Measurements from ENCODE around the gene CLDN6. TPM values are rescaled to one million over a fixed set of nuclear protein-coding genes. Genes with fewer than 3 reads are reported as not detected.

CLDN6 gene
- total and polyA plus RNA-seq, 8 donors, result 2.3 to 140 (median 113) TPM; not detected in 1

DNA sequence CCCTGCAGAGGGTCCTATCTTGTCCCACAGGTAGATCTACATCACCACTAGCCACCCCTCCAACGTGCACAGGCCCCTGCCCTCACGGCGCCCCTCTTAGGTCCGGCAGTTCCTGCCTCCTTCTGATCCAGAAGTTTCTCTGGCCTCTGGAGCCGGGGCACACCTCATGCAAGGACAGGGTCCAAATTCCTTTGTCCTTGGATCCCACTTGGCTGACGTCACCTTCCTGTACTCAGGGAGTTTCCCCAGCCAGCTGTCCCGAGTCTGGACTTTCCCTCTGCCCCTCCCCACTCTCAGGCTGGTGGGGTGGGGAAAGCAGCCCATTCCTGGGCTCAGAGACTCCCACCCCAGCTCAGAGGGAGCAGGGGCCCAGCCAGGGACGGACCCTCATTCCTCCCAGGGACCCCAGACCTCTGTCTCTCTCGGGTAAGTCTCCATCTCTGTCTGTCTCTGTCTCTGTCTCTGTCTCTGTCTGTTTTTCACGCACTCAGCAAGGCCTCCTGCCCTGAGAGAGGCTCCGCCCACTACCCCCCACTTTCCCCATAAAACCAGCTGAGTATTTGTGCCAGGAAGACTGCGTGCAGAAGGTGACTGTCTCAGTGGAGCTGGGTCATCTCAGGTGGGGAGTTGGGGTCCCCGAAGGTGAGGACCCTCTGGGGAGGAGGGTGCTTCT lies 47.2 kb upstream of the CLDN6 start, which contains the start of gene IL32:
Gene IL32, plus strand, starts transcription at position 572 of the 673 bp plus-strand sequence. CDS start 172 bp downstream, outside the sequence.
- Histone ChIP-seq H3K36me3 (peaks cover 0 to 12% of the 10 kb centered on the region in 2 donors), H3K27me3 (no peaks in the 10 kb centered on the region), H3K9me3 (no peaks in the 10 kb centered on the region), H3K4me1 (peaks cover 9 to 64% of the 10 kb centered on the region in 2 donors), H3K4me3 (peak within 1 kb of the TSS; percentile 18 to 56), H3K27ac (peak within 1 kb of the TSS; percentile 68 to 82)
- TF ChIP-seq, protein P1, sequence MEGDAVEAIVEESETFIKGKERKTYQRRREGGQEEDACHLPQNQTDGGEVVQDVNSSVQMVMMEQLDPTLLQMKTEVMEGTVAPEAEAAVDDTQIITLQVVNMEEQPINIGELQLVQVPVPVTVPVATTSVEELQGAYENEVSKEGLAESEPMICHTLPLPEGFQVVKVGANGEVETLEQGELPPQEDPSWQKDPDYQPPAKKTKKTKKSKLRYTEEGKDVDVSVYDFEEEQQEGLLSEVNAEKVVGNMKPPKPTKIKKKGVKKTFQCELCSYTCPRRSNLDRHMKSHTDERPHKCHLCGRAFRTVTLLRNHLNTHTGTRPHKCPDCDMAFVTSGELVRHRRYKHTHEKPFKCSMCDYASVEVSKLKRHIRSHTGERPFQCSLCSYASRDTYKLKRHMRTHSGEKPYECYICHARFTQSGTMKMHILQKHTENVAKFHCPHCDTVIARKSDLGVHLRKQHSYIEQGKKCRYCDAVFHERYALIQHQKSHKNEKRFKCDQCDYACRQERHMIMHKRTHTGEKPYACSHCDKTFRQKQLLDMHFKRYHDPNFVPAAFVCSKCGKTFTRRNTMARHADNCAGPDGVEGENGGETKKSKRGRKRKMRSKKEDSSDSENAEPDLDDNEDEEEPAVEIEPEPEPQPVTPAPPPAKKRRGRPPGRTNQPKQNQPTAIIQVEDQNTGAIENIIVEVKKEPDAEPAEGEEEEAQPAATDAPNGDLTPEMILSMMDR (IDR thresholded peaks at IDR 0.05), result no peak
- intact Hi-C loops (cut with DNase I), result no loop called here
- peak; percentile 79 for ATAC-seq
- DNase-seq, result peak in 2 of 4 donors; percentile 49 to 83

GRCh38 chr16:3063625-3064386 lies 45.8 kb upstream of the CLDN6 start:
- Histone ChIP-seq H3K9me3 (no peaks in the 10 kb centered on the region), H3K27me3 (no peaks in the 10 kb centered on the region), H3K36me3 (peaks cover 0 to 7% of the 10 kb centered on the region in 2 donors), H3K27ac (no peak overlapping the region), H3K4me3 (no peak overlapping the region), H3K4me1 (peaks cover 15 to 70% of the 10 kb centered on the region in 2 donors)
- no peak for DNase-seq
- intact Hi-C loops (cut with DNase I), result no loop called here
- TF ChIP-seq, protein P1 (IDR thresholded peaks at IDR 0.05), result no peak
- no peak for ATAC-seq

DNA sequence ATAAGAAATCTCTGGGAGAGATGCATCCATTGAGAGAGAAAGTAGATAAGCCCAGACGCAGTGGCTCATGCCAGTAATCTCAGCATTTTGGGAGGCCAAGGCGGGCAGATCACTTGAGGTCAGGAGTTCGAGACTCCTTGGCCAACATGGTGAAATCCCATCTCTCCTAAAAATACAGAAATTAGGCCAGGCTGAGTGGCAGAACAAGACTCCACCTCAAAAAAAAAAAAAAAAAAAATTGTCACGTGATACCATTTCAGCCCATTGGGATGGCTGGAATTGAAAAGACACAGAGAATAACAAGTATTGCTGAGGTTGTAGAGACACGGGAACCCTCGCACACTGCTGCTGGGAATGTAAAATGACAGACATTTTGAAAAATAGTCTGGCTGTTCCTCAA lies 44.6 kb upstream of the CLDN6 start:
- H3K36me3 ChIP-seq, result peaks cover 0 to 2% of the 10 kb centered on the region in 2 donors
- no peak overlapping the region for H3K4me3 ChIP-seq
- DNase-seq (no peak), ATAC-seq (no peak)
- no peaks in the 10 kb centered on the region for H3K27me3 ChIP-seq
- TF ChIP-seq, protein P1 (IDR thresholded peaks at IDR 0.05), result no peak
- H3K27ac ChIP-seq, result peak overlapping the region in 1 of 2 donors; percentile 23
- intact Hi-C loops (cut with DNase I), result no loop called here
- peaks cover 21 to 71% of the 10 kb centered on the region in 2 donors for H3K4me1 ChIP-seq
- no peaks in the 10 kb centered on the region for H3K9me3 ChIP-seq

GRCh38 chr16:3060339-3061127 lies 42.5 kb upstream of the CLDN6 start:
- H3K36me3 ChIP-seq, result peaks cover 0 to 6% of the 10 kb centered on the region in 2 donors
- H3K4me1 ChIP-seq, result peaks cover 21 to 75% of the 10 kb centered on the region in 2 donors
- ATAC-seq (no peak), DNase-seq (no peak)
- H3K27ac ChIP-seq, result peak overlapping the region in 1 of 2 donors; percentile 86
- H3K9me3 ChIP-seq, result no peaks in the 10 kb centered on the region
- intact Hi-C loops (cut with DNase I), result no loop called here
- H3K4me3 ChIP-seq, result no peak overlapping the region
- TF ChIP-seq, protein P1 (IDR thresholded peaks at IDR 0.05), result no peak
- H3K27me3 ChIP-seq, result no peaks in the 10 kb centered on the region
